Activated CD8-positive, alpha-beta memory T cell treated with anti-CD3 and anti-CD28 coated beads, Interleukin-2, amount 50 U/mL, for 1 hour (primary cell): Measurements from ENCODE around the gene HNF4A.
"Not testable (repeated sequence)": the region's sequence is repeated elsewhere in the genome, so short reads cannot be mapped to it uniquely, and the experiment has no call there.

Source experiments
- DNase-seq: peaks from one replicate; pipeline ENCODE4 v3.0.0-alpha.2; 2020; ENCODE audit errors: extremely low read depth

Gene HNF4A

DNA sequence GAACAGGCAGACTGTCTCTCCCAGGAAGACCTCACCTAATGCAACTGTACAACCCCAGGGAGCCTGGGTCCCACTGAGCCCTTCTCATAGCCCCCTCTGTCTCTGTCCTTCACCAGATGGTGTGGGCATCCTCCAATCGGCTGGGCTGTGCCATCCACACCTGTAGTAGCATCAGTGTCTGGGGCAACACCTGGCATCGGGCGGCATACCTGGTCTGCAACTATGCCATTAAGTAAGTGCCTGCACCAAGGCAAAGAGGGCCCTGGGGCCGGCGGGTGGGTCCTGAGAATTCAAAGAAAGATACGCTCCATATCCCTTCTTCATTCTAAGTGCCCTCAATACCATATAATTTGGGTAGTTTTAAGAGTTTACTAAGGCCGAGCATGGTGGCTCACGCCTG, 10.4 kb upstream of the HNF4A start:
- DNase-seq: no peak

DNA sequence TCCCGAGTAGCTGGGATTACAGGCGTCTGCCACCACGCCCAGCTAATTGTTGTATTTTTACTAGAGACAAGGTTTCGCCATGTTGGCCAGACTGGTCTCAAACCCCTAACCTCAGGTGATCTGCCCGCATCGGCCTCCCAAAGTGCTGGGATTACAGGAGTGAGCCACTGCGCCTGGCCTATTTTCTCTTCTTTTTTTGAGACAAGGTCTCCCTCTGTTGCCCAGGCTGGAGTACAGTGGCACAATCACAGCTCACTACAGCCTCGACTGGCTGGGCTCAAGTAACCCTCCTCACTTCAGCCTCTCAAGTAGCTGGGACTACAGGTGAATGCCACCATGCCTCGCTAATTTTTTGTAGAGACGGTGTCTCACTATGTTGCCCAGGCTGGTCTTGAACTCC, 9.6 kb upstream of the HNF4A start:
- DNase-seq: not testable (repeated sequence)

DNA sequence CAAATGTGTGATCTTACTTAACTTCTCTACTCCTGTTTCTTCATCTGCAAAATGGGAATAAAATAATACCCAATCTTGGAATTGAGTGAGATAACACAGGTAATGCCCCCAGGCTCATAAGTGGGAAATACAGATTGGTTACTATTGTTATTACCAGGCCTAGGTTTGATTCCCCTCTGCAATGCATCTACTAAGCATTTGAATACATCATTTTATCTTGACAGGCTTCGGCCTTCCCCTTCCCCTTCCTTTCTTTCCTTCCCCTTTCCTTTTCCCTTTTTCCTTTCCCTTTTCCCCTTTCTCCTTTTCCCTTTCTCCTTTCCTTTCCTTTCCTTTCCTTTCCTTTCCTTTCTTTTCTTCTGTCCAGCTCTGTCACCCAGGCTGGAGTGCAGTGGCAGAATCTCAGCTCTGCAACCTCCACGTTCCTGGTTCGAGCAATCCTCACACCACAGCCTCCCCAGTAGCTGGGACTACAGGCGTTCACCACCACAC, 7.3 kb upstream of the HNF4A start:
- DNase-seq: no peak

DNA sequence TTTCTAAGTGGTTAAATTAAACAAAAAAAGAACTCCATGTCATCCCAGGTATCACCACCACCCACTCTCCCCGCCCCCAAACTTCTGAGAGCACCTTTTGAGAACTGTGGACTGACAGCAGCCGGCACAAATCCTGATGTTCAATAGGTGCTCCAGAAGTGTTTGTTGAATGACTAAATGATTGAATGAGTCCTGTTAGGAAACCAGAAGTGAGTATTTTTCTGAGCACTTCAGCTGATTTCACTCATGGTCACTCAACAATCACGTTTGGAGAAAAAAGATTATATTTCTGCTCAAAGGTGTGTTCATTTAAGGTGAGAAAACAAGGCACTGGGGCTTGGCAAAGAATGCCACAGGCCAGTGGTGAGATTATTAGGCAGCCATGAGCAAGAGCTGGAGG, 6.2 kb upstream of the HNF4A start:
- DNase-seq: no peak

DNA sequence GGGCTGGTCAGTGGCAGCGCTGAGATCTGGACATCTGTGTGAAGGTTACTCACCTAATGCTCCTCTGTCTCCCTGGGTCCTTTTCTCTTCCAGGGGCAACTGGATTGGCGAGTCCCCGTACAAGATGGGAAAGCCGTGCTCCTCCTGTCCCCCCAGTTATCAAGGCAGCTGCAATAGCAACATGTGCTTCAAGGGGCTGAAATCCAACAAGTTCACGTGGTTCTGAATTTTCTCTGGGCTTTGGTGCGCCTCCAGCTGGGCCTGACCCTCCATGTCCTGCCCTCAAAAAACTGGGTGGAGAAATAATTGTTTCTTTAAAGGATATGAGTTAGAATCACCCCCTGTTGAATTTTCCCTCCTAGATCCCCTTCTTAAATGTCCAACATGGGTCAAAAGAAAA, 4.9 kb upstream of the HNF4A start:
- no peak for DNase-seq

DNA sequence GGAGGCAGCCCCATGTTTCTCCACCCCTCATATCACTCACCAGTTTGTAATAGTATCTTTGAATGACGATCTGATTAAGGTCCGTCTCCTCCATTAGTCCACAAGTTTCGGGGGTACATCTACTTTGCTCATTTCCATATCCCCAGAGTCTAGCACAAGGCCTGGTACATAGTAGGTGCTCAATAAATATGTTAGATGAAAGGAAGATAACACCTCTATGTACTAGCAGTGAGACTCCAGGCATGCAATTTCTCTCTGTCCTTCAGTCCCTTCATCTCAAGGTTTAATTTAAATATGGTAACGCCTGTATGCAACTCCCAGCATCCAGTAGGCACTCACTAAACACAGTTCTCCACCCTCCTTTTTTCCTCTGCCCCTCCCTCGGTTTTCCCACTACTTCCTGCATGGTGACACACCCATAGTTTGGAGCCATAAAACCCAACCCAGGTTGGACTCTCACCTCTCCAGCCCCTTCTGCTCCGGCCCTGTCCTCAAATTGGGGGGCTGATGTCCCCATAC, 461 bp upstream of the HNF4A start:
- DNase-seq: no peak

DNA sequence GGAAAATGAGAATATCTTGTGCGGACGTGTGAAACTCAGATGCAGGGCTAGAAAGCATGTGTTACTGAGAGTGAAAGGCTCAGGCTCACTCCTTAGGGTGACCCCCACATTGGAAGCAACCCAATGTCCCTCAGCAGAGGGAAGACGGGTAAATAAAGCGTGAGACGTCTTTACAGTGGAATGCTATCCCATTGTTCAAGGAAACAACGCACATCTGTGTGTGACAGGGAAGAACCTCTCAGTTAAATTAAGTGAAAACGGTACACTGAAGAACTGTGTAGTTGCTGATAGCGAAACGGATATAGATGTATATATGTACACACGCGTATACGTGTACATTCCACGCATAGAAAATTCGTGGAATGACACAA, 839 bp downstream of the HNF4A start:
- DNase-seq: no peak

DNA sequence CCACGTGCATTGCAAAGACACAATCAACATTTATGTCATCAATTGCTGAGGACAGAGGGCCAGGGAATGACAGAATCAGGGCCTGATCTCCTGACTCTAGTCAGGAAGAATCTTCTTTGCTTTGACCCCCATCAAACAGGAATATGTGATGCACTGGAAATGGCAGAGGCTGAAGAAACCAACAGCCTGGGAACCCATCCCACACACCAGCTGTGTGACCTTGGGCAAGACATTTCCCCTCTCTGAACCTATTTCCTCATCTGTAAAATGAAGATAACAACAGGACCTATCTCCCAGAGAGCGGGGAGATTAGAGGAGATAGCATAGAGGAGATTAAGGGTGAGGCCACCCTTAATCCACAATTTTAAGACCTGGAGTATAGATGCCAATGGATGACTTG, 1.5 kb downstream of the HNF4A start:
- DNase-seq: no peak

DNA sequence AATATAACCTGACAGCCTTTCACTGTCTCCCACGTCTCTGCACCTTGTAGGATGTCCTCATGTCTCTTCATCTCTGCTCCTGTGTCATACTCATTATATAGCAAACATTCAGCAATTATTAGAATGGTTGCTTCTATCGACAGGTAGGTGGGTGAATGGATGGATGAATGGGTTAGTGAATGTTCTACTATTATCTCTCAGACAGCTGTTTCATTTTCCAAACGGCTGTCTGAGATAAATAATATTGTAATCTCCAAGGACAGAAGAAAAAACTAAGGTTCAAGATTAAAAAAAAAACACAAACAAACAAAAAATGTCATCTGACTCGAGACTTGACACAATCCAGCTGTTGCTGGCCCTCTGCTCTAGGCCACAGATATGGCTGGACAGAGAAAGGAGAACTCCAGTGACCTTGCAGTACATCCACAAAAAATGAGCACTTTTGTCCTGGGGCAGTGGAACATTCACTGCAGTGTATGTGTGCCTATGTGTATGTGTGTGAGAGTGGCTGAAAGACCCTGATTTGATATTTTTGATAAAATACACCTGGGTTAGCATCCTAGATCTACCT, 2.1 kb downstream of the HNF4A start:
- DNase-seq: no peak

DNA sequence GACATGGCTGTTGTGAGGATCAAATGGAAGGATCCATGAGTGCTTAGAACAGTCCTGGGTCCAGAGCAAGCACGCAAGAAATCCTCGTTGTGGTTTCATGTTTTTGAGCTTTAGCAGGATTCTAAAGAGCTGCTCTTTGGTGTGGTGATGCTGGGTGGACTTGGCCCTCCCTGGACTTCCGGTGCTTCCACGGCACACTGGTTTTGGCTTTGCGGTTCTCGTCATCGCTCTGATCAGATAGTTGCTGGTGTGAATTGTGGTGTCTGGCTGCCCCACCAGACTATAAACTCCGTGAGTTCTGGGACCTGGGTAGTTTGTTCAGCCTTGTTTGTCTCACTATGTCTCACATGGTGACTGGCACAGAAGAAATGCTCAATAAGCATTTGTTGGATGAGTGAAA, 3.3 kb downstream of the HNF4A start:
- no peak for DNase-seq

DNA sequence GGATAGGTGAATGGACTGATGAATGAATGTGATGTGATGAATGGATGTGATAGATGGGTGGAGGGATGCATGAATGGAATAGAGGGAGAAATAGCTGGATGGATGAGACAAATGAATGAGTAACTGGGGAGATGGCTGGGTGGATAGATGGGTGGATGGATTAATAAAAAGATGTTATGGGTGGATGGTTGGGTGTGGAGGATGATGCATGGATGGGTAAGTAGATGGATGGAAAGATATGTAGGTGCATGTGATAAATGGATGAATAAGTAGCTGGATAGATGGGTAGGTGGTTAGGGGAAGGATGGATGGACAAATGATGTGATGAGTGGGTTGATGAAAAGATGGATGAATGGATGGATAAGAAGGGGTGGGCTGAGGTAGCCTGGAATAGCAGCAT, 4.7 kb downstream of the HNF4A start:
- no peak for DNase-seq

DNA sequence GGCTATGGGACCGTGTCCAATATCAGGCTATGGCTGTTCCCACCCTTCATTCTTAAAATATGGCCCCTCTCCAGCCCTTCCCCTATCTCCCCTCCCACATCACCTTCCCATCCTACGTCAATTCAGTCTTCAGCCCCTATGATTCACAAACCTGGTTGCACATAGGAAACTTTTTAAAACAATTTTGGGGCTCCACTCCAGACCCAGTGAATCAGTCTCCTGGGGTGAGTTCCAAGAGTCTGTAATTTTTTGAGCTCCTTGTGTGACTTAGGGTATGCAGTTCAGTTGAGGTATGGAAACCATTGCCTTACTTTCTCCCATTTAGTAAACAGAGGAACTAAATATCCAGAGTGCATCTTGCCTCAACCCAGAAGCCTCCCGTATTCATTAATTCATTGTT, 5.5 kb downstream of the HNF4A start:
- no peak for DNase-seq

DNA sequence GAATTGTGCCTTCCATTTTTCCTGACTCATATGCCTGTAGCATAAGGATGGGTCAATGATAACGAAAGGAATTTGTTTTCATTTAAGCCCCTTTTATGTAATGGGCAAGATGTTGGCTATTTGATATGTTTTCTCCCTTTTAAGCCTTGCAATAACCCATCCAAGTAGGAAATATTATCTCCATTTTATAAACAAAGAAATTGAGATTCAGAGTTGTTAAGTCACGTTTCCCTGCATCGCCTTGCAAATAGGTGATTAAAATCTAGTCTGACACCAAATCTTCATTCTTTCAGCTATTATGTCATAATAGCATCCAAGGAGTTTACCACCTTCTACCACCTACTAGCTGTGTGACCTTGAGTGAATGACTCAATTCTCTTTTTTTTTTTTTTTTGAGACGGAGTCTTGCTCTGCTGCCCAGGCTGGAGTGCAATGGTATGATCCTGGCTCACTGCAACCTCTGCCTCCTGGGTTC, 7.0 kb downstream of the HNF4A start:
- DNase-seq: no peak

DNA sequence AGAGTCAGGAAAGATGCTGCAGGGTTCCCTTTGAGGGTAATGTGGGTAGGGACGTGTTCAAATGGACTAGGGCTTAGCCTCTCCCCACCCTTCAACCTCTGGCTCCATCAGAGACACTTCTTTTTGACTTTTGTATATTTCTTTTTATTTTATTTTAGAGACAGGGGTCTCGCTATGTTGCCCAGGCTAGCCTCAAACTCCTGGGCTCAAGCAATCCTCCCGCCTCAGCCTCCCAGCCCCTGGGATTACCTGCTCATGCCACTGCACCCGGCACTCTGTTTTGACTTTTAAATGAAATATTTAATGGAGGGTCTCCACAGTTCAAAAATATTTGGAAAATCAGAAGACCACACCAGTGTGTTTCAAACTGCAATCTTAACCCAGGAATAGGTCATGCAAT, 8.6 kb downstream of the HNF4A start:
- no peak for DNase-seq

DNA sequence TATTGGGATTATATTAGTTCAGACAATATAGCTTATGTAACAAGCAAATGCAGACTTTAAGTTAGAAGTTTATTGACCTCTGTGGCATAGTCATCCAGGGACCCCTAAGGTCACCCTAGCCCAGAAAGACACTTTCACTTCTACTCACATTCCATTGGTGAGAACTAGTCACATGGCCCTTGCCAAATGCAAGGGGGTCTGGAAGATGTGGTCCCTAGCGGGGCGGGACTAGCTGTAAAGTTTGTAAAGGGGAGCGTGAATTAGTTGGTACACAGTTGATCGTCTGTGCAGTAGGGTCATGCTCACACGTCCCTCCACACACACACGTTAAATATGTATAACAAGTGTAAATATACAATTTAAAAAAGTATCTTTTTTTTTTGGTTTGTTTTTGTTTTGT, 9.3 kb downstream of the HNF4A start:
- DNase-seq: no peak

DNA sequence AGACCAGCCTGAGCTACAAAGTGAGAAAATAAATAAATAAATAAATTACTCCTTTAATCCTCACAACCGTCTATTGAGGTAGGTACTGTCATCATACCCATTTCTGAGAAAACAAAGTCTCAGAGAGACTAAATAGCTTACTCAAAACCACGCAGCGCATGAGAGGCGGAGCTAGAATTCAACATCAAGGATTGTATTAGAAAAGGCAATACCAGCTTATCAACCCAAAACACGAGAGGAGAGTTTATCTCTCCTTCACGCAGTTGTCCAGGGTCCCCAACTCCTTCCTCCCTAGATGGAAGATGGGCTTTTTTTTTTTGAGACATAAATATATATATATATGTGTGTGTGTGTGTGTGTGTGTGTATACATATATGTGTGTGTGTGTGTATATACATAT, 12.2 kb downstream of the HNF4A start:
- DNase-seq: no peak

DNA sequence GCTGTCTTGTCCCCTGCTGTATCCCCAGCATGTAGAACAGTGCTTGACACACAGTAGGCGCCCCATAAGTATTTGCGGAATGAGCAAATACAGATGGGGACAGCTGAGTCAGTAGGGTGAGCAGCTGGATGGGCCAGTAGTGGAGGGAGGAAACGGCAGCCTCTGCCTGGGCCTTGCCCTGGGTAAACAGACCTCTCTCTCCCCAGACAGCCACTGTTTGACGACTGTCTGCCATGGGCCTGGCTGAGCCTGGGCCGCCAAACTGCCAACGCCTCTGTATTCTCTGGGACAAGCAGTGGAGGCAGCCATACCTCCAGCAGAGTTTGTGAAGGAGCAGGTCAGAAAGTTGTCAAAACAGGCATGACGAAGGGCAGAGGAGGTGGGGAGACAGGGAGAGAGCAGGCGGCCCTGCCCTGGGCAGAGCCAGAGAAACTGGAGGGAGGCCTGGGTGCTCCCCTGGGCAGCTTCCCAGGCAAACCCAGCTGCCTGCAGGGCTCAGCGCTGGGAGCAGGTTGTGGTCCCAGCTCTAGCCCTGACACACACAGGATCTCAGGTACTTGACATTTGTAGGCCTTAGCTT, 15.2 kb downstream of the HNF4A start:
- no peak for DNase-seq

DNA sequence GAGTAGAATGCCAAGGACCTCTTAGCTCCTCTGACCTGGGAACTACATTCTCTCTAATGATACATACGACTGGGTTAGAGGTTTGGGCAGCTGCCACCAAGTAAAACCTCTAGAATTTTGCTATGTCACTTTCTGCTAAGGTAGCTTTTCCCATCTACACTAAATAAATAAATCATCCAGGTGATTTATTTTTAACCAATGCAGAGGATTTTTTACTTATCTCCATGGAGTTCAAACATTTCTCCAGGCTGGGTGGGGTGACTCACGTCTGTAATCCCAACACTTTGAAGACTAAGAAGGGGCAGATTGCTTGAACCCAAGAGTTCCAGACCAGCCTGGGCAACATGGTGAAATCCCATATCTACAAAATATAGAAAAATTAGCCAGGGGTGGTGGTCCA, 27.1 kb downstream of the HNF4A start:
- no peak for DNase-seq

DNA sequence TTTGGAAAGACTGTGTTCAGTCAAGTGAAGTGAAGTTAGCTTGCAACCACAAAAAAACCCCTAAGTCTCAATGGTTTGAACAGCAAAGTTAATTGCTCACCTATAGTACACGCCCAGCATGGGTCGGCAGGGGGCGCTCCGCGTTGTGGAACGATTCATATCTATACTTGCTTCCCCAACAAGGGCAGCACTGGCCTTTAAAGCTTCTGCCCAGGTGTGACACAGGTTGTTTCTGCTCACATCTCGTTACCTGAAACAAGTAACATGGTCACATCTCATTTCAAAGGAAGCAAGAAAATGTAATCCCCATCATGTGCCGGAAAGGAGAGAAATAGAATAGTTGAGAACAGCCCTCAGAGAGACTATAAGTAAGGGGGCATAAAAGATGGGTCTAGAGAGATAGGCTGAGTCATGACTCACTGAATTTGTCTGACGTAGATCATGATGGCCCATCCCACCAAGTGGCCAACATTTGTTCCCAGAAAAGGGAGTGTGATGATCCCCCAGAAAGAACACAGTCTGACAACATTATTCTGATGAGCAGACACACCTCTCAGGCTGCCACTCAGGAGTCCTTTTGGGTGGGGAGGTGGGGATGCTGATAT, 29.0 kb downstream of the HNF4A start:
- DNase-seq: peak; percentile 45

DNA sequence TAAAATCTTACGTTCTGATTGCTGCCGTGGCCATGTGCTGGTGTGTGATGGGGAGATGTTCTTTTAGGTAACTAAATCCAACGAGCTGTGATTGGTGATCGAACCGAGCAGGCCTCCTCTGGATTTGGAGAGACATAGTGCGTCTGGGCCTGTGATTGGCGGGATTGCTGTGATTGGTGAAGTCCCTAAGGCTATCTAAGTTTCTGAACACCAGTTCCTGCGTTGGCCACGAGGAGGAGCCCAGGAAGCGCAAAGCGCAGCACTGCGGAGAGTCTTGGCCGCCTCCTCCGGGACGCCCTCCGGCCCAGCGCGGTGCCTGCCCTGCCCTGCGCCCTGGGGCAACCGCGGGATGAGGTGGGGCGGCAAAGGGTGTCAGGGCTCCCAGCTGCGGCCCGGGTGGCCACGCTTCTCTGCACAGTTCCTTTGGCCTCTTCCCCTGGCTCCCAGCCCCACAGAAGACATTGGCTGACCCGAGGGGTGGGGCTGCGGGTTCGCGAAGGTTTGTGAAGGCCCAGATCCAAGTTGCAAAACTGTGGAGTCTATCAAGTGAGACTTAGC, 33.0 kb downstream of the HNF4A start:
- DNase-seq: peak; percentile 11

DNA sequence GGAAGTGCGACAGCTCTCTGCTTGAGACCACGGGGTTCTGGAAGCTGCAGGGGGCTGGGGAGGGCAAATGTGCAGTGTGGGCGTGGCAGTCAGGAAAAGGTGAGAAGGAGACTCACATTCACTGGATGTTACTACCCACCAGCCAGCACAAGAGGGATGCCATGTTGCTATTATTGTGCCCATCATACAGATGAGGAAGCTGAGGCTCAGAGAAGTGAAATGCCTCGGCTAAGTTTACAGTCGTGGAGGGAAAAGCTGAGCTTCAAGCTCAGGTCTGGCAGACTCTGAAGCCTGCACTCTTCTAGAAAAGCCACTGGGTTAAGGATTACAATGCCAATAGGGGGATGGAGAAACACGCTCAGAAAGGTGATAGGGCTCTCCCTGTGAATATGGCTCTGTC, 34.4 kb downstream of the HNF4A start:
- DNase-seq: no peak

DNA sequence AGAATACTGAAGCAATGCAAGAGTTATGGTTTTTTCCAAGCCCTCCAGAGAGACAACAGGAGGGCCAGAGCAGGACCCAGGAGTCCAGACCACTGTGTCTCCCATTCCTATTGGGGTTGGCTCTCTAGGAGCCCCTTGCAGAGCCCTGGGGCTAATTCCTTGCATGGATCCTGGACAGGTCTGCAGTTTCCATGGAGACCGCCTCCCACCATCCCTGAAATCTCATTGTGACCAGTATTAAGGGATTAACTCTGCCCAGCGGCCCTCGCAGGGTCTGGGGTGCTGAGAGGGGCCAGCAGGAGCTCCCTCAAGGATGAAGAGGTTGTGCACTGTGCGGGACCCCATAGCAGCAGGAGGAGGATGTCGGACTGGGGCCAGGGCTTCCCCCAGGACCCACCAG, 34.8 kb downstream of the HNF4A start:
- DNase-seq: no peak

DNA sequence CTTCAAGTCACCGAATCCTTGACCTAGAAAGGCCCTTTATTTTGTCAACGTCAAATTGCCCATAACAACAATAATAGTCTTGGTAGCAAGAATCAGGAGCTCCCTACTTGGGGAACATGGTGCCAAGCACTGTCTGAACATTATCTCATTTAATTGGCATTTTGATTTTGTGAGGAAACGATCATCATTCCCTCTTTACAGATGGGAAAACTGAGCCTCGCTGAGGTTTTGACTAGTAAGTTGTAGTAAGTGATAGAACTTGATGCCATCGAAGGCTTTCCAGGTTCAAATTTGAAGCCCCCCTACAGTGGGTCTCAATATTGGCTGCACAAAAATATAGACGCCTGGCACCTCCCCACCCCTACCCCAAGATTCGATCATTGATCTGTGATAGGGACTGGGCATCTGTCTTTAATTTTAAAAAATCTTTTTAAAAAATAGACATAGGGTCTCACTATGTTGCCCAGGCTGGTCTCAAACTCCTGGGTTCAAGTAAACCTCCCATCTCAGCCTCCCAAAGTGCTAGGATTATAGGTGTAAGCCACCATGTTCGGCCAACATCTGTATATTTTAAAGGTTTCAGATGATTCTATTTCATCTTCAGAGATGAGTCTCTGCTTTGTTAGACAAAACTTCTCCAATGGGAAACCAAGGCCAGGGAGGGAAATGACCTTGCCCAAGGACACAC, 36.7 kb downstream of the HNF4A start:
- DNase-seq: no peak
